ENCODE measurements around the gene BATF3. TPM values are rescaled to one million over a fixed set of nuclear protein-coding genes. Genes with fewer than 3 reads are reported as not detected.

Gene BATF3
- total and polyA plus RNA-seq, 9 of the 15 experiments (the other 6 are each of a cell fraction or from before 2014, with no cell fraction given), result 0.40 to 3.8 (median 2.0) TPM

DNA sequence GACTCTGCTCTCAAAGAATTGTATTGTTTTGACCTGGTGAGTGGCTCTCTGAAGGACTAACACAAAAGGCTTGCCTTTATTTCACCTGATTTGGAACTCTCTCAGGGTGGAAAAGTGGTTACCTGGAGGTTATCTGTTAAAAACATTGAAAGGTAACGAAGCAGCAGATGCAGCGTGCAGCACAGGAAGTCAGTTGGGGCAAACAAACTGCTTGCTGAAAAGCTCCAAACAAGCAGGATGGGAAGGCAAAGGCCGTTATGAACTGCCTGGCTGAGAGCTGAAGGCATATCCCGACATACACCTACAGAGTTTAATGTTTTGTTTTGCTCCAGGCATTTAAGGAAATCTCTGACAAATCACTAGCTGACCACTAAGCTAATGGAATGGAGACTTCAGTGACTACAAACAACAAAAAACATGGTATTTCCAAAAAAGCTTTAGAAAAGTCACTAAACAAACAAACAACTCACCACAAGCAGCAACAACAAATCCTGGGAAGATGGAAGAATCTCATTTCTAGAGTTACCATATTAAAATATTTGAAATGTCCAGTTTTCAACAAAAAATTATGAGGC is 44.3 kb upstream of the BATF3 start:
- peaks cover 3% of the 10 kb centered on the region; the same call in 1 of the 2 replicates for H3K9me3 ChIP-seq (replicated peaks; ENCODE audit: control insufficient read depth, insufficient read depth, low read depth, low read length)
- H3K36me3 ChIP-seq (ENCODE audit: control insufficient read depth, insufficient read depth, low read length), result peaks cover 9% of the 10 kb centered on the region
- ChIA-PET CTCF (ENCODE audit: low intra/inter-chr PET ratio) (no interaction called here), POLR2A (interaction anchor here (1.2 to 1.5 kb wide), 2 partner anchors 14 to 46 kb away, joined by 3 to 6 read pairs; no protein-coding TSS in a partner anchor)
- H2AFZ ChIP-seq (ENCODE audit: low read depth, low read length), result no peak overlapping the region
- no peak for ATAC-seq
- H3K9me1 ChIP-seq (ENCODE audit: control insufficient read depth, insufficient read depth, low read length), result no peaks in the 10 kb centered on the region
- in situ Hi-C loops (cut with MboI) (no loop called here), intact Hi-C loops (cut with micrococcal nuclease) (no loop called here)
- no peak overlapping the region for H3K9ac ChIP-seq (ENCODE audit: insufficient read depth in 1 of 2, low read depth in 2 of 2, low read length in 2 of 2)
- peaks cover 33% of the 10 kb centered on the region; the same call in 2 of the 3 replicates for H3K79me2 ChIP-seq (ENCODE audit: control insufficient read depth, insufficient read depth, low read length)
- DNase-seq (ENCODE audit: extremely low read depth in 1 of 4, low spot score in 3 of 4), result no peak
- no peak for FAIRE-seq
- H3K4me1 ChIP-seq (replicated peaks in 1 of 2; ENCODE audit: control insufficient read depth in 2 of 2, insufficient read depth in 2 of 2, low read length in 2 of 2), result no peaks in the 10 kb centered on the region
- no peak overlapping the region for H3K4me3 ChIP-seq
- H3K27me3 ChIP-seq (ENCODE audit: control insufficient read depth in 2 of 2, insufficient read depth in 2 of 2, low read length in 2 of 2), result no peaks in the 10 kb centered on the region
- BruUV-seq (replicated peaks), result no TSS peak
- TF ChIP-seq FOXA3 (CRISPR knock-in tag; conservative IDR thresholded peaks at IDR 0.05 in 1 of 2, IDR thresholded peaks at IDR 0.05 in 1 of 2) (0 out of 4 replicates have a peak, but pooled peaks of 1 of the 2 experiments have one; percentile 29), CCAR2 (IDR thresholded peaks at IDR 0.05; ENCODE audit: low read depth, low read length) (no peak)
- no peak overlapping the region for H3K4me2 ChIP-seq (ENCODE audit: insufficient read depth, low read length)
- no peak overlapping the region for H3K27ac ChIP-seq (ENCODE audit: extremely low read depth, low read depth, low read length)
- no peaks in the 10 kb centered on the region for H4K20me1 ChIP-seq (replicated peaks; ENCODE audit: control insufficient read depth, insufficient read depth, low read length)
- 80% methylated on average over 4 of the region's 4 CpGs for WGBS (ENCODE audit: insufficient coverage, low coverage, missing lambda C conversion rate)

- DNase-seq (ENCODE audit: extremely low read depth in 1 of 4, low spot score in 3 of 4) (no peak), ATAC-seq (peak; percentile 35; the same call in 1 of the 3 replicates), FAIRE-seq (no peak)
- ChIA-PET POLR2A (interaction anchor here (0.6 to 1.3 kb wide), 3 partner anchors 9 to 121 kb away, joined by 3 read pairs; no protein-coding TSS in a partner anchor), CTCF (ENCODE audit: low intra/inter-chr PET ratio) (no interaction called here)
- WGBS (ENCODE audit: insufficient coverage, low coverage, missing lambda C conversion rate), result 57% methylated on average over 1 of the region's 1 CpG
- Histone ChIP-seq H3K27me3 (ENCODE audit: control insufficient read depth in 2 of 2, insufficient read depth in 2 of 2, low read length in 2 of 2) (no peaks in the 10 kb centered on the region), H4K20me1 (replicated peaks; ENCODE audit: control insufficient read depth, insufficient read depth, low read length) (no peaks in the 10 kb centered on the region), H3K9ac (ENCODE audit: insufficient read depth in 1 of 2, low read depth in 2 of 2, low read length in 2 of 2) (no peak overlapping the region), H3K4me3 (no peak overlapping the region), H3K4me2 (ENCODE audit: insufficient read depth, low read length) (no peak overlapping the region), H3K27ac (ENCODE audit: extremely low read depth, low read depth, low read length) (no peak overlapping the region), H3K79me2 (ENCODE audit: control insufficient read depth, insufficient read depth, low read length) (peaks cover 9% of the 10 kb centered on the region; the same call in 2 of the 3 replicates), H3K36me3 (ENCODE audit: control insufficient read depth, insufficient read depth, low read length) (peaks cover 20% of the 10 kb centered on the region), H3K9me3 (replicated peaks; ENCODE audit: control insufficient read depth, insufficient read depth, low read depth, low read length) (peaks cover 3% of the 10 kb centered on the region; the same call in 1 of the 2 replicates), H3K4me1 (replicated peaks in 1 of 2; ENCODE audit: control insufficient read depth in 2 of 2, insufficient read depth in 2 of 2, low read length in 2 of 2) (no peaks in the 10 kb centered on the region), H2AFZ (ENCODE audit: low read depth, low read length) (no peak overlapping the region), H3K9me1 (ENCODE audit: control insufficient read depth, insufficient read depth, low read length) (no peaks in the 10 kb centered on the region)
- intact Hi-C loops (cut with micrococcal nuclease), result no loop called here
- BruUV-seq (replicated peaks), result no TSS peak
- in situ Hi-C loops (cut with MboI), result no loop called here
- TF ChIP-seq, protein P1, sequence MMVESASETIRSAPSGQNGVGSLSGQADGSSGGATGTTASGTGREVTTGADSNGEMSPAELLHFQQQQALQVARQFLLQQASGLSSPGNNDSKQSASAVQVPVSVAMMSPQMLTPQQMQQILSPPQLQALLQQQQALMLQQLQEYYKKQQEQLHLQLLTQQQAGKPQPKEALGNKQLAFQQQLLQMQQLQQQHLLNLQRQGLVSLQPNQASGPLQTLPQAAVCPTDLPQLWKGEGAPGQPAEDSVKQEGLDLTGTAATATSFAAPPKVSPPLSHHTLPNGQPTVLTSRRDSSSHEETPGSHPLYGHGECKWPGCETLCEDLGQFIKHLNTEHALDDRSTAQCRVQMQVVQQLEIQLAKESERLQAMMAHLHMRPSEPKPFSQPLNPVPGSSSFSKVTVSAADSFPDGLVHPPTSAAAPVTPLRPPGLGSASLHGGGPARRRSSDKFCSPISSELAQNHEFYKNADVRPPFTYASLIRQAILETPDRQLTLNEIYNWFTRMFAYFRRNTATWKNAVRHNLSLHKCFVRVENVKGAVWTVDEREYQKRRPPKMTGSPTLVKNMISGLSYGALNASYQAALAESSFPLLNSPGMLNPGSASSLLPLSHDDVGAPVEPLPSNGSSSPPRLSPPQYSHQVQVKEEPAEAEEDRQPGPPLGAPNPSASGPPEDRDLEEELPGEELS (CRISPR knock-in tag; IDR thresholded peaks at IDR 0.05; ENCODE audit: borderline replicate concordance), result no peak
- TF ChIP-seq RFX1 (IDR thresholded peaks at IDR 0.05), result peak; percentile 27; the same call in 1 of the 2 replicates
- no peak for TF ChIP-seq MTA1 (IDR thresholded peaks at IDR 0.05; ENCODE audit: borderline replicate concordance)
- TF ChIP-seq, protein P2, sequence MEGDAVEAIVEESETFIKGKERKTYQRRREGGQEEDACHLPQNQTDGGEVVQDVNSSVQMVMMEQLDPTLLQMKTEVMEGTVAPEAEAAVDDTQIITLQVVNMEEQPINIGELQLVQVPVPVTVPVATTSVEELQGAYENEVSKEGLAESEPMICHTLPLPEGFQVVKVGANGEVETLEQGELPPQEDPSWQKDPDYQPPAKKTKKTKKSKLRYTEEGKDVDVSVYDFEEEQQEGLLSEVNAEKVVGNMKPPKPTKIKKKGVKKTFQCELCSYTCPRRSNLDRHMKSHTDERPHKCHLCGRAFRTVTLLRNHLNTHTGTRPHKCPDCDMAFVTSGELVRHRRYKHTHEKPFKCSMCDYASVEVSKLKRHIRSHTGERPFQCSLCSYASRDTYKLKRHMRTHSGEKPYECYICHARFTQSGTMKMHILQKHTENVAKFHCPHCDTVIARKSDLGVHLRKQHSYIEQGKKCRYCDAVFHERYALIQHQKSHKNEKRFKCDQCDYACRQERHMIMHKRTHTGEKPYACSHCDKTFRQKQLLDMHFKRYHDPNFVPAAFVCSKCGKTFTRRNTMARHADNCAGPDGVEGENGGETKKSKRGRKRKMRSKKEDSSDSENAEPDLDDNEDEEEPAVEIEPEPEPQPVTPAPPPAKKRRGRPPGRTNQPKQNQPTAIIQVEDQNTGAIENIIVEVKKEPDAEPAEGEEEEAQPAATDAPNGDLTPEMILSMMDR (IDR thresholded peaks at IDR 0.05 in 2 of 3, conservative IDR thresholded peaks at IDR 0.05 in 1 of 3; ENCODE audit: insufficient read depth in 2 of 3, low read depth in 1 of 3, low read length in 3 of 3), result peak in 1 of 3 experiments; percentile 2; a peak in 1 of 6 replicates
- no peak for TF ChIP-seq ATF4 (CRISPR knock-in tag; IDR thresholded peaks at IDR 0.05)
- TF ChIP-seq ADNP (tag; IDR thresholded peaks at IDR 0.05), result no peak
These were observed 38.7 kb upstream of the BATF3 start for GRCh38 chr1:212738330-212738729.
